ENCODE measurements around the gene FLCN. TPM values are rescaled to one million over a fixed set of nuclear protein-coding genes. Genes with fewer than 3 reads are reported as not detected.

The FLCN gene
- total RNA-seq, 2 donors from 2014 or later = 34.1 to 44.9 TPM

GRCh38 chr17:17183744-17184143, 53.2 kb downstream of the FLCN start:
- Mint-ChIP-seq H3K27me3 (no peaks in the 10 kb centered on the region), H3K4me1 (peaks cover 54% of the 10 kb centered on the region), H3K36me3 (ENCODE audit: low read depth) (peaks cover 5% of the 10 kb centered on the region), H3K4me3 (peak overlapping the region; percentile 76), H3K27ac (peak overlapping the region; percentile 100)
- DNase-seq (no peak), ATAC-seq (no peak)
- H3K9me3 ChIP-seq (ENCODE audit: control insufficient read depth, low read length, poor library complexity, severe bottlenecking) = no peaks in the 10 kb centered on the region

GRCh38 chr17:17182598-17183136, 54.3 kb downstream of the FLCN start:
- Mint-ChIP-seq H3K27ac (peak overlapping the region; percentile 100), H3K27me3 (no peaks in the 10 kb centered on the region), H3K4me1 (peaks cover 57% of the 10 kb centered on the region), H3K4me3 (peak overlapping the region; percentile 92), H3K36me3 (ENCODE audit: low read depth) (peaks cover 5% of the 10 kb centered on the region)
- H3K9me3 ChIP-seq (ENCODE audit: control insufficient read depth, low read length, poor library complexity, severe bottlenecking) = no peaks in the 10 kb centered on the region
- ATAC-seq (peak; percentile 39), DNase-seq (no peak)

- peaks cover 6% of the 10 kb centered on the region for H3K36me3 Mint-ChIP-seq (ENCODE audit: low read depth)
- H3K4me1 Mint-ChIP-seq = peaks cover 63% of the 10 kb centered on the region
- H3K27ac Mint-ChIP-seq = peak overlapping the region; percentile 100
- ATAC-seq (peak; percentile 70), DNase-seq (no peak)
- no peaks in the 10 kb centered on the region for H3K27me3 Mint-ChIP-seq
- peak overlapping the region; percentile 92 for H3K4me3 Mint-ChIP-seq
- H3K9me3 ChIP-seq (ENCODE audit: control insufficient read depth, low read length, poor library complexity, severe bottlenecking) = no peaks in the 10 kb centered on the region
Measured at GRCh38 chr17:17181666-17182597, 55.0 kb downstream of the FLCN start.

GRCh38 chr17:17180741-17181525, 56.0 kb downstream of the FLCN start:
- Mint-ChIP-seq H3K27me3 (no peaks in the 10 kb centered on the region), H3K27ac (peak overlapping the region; percentile 100), H3K4me3 (peak overlapping the region; percentile 92), H3K36me3 (ENCODE audit: low read depth) (peaks cover 10% of the 10 kb centered on the region), H3K4me1 (peaks cover 70% of the 10 kb centered on the region)
- H3K9me3 ChIP-seq (ENCODE audit: control insufficient read depth, low read length, poor library complexity, severe bottlenecking) = no peaks in the 10 kb centered on the region
- DNase-seq = no peak
- ATAC-seq = no peak

GRCh38 chr17:17180141-17180603, 56.8 kb downstream of the FLCN start:
- peak overlapping the region; percentile 92 for H3K4me3 Mint-ChIP-seq
- no peak for DNase-seq
- no peaks in the 10 kb centered on the region for H3K27me3 Mint-ChIP-seq
- H3K36me3 Mint-ChIP-seq (ENCODE audit: low read depth) = peaks cover 10% of the 10 kb centered on the region
- peak; percentile 11 for ATAC-seq
- peaks cover 64% of the 10 kb centered on the region for H3K4me1 Mint-ChIP-seq
- H3K27ac Mint-ChIP-seq = peak overlapping the region; percentile 100
- no peaks in the 10 kb centered on the region for H3K9me3 ChIP-seq (ENCODE audit: control insufficient read depth, low read length, poor library complexity, severe bottlenecking)

- Mint-ChIP-seq H3K27me3 (no peaks in the 10 kb centered on the region), H3K4me3 (peak overlapping the region; percentile 92), H3K4me1 (peaks cover 60% of the 10 kb centered on the region), H3K36me3 (ENCODE audit: low read depth) (peaks cover 10% of the 10 kb centered on the region), H3K27ac (peak overlapping the region; percentile 100)
- no peaks in the 10 kb centered on the region for H3K9me3 ChIP-seq (ENCODE audit: control insufficient read depth, low read length, poor library complexity, severe bottlenecking)
- peak; percentile 67 for ATAC-seq
- no peak for DNase-seq
Measured at GRCh38 chr17:17179371-17179827, 57.6 kb downstream of the FLCN start.

- Mint-ChIP-seq H3K27ac (peak overlapping the region; percentile 100), H3K36me3 (ENCODE audit: low read depth) (peaks cover 10% of the 10 kb centered on the region), H3K4me1 (peaks cover 62% of the 10 kb centered on the region), H3K27me3 (no peaks in the 10 kb centered on the region), H3K4me3 (peak overlapping the region; percentile 82)
- DNase-seq = no peak
- no peaks in the 10 kb centered on the region for H3K9me3 ChIP-seq (ENCODE audit: control insufficient read depth, low read length, poor library complexity, severe bottlenecking)
- ATAC-seq = peak; percentile 20
Measured at GRCh38 chr17:17177176-17177575, 59.8 kb downstream of the FLCN start.

GRCh38 chr17:17176341-17176740, 60.6 kb downstream of the FLCN start:
- no peak for DNase-seq
- no peaks in the 10 kb centered on the region for H3K27me3 Mint-ChIP-seq
- no peaks in the 10 kb centered on the region for H3K9me3 ChIP-seq (ENCODE audit: control insufficient read depth, low read length, poor library complexity, severe bottlenecking)
- peaks cover 58% of the 10 kb centered on the region for H3K4me1 Mint-ChIP-seq
- H3K36me3 Mint-ChIP-seq (ENCODE audit: low read depth) = peaks cover 10% of the 10 kb centered on the region
- H3K27ac Mint-ChIP-seq = peak overlapping the region; percentile 100
- ATAC-seq = peak; percentile 35
- H3K4me3 Mint-ChIP-seq = peak overlapping the region; percentile 75

- peak overlapping the region; percentile 100 for H3K27ac Mint-ChIP-seq
- H3K27me3 Mint-ChIP-seq = no peaks in the 10 kb centered on the region
- peaks cover 10% of the 10 kb centered on the region for H3K36me3 Mint-ChIP-seq (ENCODE audit: low read depth)
- DNase-seq = no peak
- H3K4me3 Mint-ChIP-seq = peak overlapping the region; percentile 75
- H3K4me1 Mint-ChIP-seq = peaks cover 61% of the 10 kb centered on the region
- ATAC-seq = peak; percentile 40
- no peaks in the 10 kb centered on the region for H3K9me3 ChIP-seq (ENCODE audit: control insufficient read depth, low read length, poor library complexity, severe bottlenecking)
Measured at GRCh38 chr17:17175917-17176316, 61.1 kb downstream of the FLCN start.

- no peaks in the 10 kb centered on the region for H3K9me3 ChIP-seq (ENCODE audit: control insufficient read depth, low read length, poor library complexity, severe bottlenecking)
- Mint-ChIP-seq H3K27ac (peak overlapping the region; percentile 100), H3K36me3 (ENCODE audit: low read depth) (peaks cover 10% of the 10 kb centered on the region), H3K27me3 (no peaks in the 10 kb centered on the region), H3K4me3 (peak overlapping the region; percentile 41), H3K4me1 (peaks cover 61% of the 10 kb centered on the region)
- no peak for DNase-seq
- ATAC-seq = no peak
Measured at GRCh38 chr17:17175340-17175739, 61.6 kb downstream of the FLCN start.

GRCh38 chr17:17173921-17174320, 63.0 kb downstream of the FLCN start:
- Mint-ChIP-seq H3K27ac (peak overlapping the region; percentile 100), H3K4me1 (peaks cover 62% of the 10 kb centered on the region), H3K36me3 (ENCODE audit: low read depth) (peaks cover 5% of the 10 kb centered on the region), H3K4me3 (peak overlapping the region; percentile 15), H3K27me3 (no peaks in the 10 kb centered on the region)
- no peak for ATAC-seq
- no peak for DNase-seq
- no peaks in the 10 kb centered on the region for H3K9me3 ChIP-seq (ENCODE audit: control insufficient read depth, low read length, poor library complexity, severe bottlenecking)

GRCh38 chr17:17172990-17173389, 64.0 kb downstream of the FLCN start:
- ATAC-seq (no peak), DNase-seq (no peak)
- no peaks in the 10 kb centered on the region for H3K9me3 ChIP-seq (ENCODE audit: control insufficient read depth, low read length, poor library complexity, severe bottlenecking)
- Mint-ChIP-seq H3K4me3 (no peak overlapping the region), H3K4me1 (peaks cover 66% of the 10 kb centered on the region), H3K27me3 (no peaks in the 10 kb centered on the region), H3K36me3 (ENCODE audit: low read depth) (peaks cover 9% of the 10 kb centered on the region), H3K27ac (peak overlapping the region; percentile 100)

All from T-helper 17 cell (primary cell).